Stimulated activated CD8-positive, alpha-beta memory T cell treated with anti-CD3 and anti-CD28 coated beads, Interleukin-12 subunit alpha, Interleukin-12 subunit beta, amount 100 ng/mL, for 1 hour (primary cell): ENCODE measurements around the gene MYB.
"Not testable (repeated sequence)": the region's sequence is repeated elsewhere in the genome, so short reads cannot be mapped to it uniquely, and the experiment has no call there.

Source experiments
- DNase-seq: peaks from one replicate; pipeline ENCODE4 v3.0.0-alpha.2; 2020; ENCODE audit warnings: low read depth

MYB gene

GRCh38 chr6:135222623-135223022 lies 41.5 kb downstream of the MYB start:
- DNase-seq = no peak

- DNase-seq = no peak
Measured at GRCh38 chr6:135224037-135224647, 43.0 kb downstream of the MYB start.

GRCh38 chr6:135225911-135226310 lies 44.8 kb downstream of the MYB start:
- DNase-seq = no peak

- no peak for DNase-seq
Measured at GRCh38 chr6:135226537-135226936, 45.4 kb downstream of the MYB start.

- no peak for DNase-seq
Measured at GRCh38 chr6:135227349-135227748, 46.2 kb downstream of the MYB start.

- no peak for DNase-seq
Measured at GRCh38 chr6:135227758-135228157, 46.6 kb downstream of the MYB start.

GRCh38 chr6:135228486-135228885 lies 47.4 kb downstream of the MYB start:
- no peak for DNase-seq

- DNase-seq = no peak
Measured at GRCh38 chr6:135229996-135230395, 48.9 kb downstream of the MYB start.

GRCh38 chr6:135230711-135231468 lies 49.8 kb downstream of the MYB start:
- no peak for DNase-seq

- no peak for DNase-seq
Measured at GRCh38 chr6:135231469-135231844, 50.3 kb downstream of the MYB start.

GRCh38 chr6:135233686-135234491 lies 52.8 kb downstream of the MYB start:
- DNase-seq = no peak

GRCh38 chr6:135234492-135234780 lies 53.3 kb downstream of the MYB start:
- DNase-seq = no peak

GRCh38 chr6:135235716-135236115 lies 54.6 kb downstream of the MYB start:
- no peak for DNase-seq

GRCh38 chr6:135236319-135236718 lies 55.2 kb downstream of the MYB start:
- no peak for DNase-seq

GRCh38 chr6:135236732-135237131 lies 55.6 kb downstream of the MYB start:
- no peak for DNase-seq

- DNase-seq = no peak
Measured at GRCh38 chr6:135240711-135241110, 59.6 kb downstream of the MYB start.

GRCh38 chr6:135243871-135244796 lies 63.0 kb downstream of the MYB start:
- DNase-seq = no peak

- DNase-seq = no peak
Measured at GRCh38 chr6:135244805-135245204, 63.7 kb downstream of the MYB start.

GRCh38 chr6:135246412-135247012 lies 65.4 kb downstream of the MYB start:
- not testable (repeated sequence) for DNase-seq

- no peak for DNase-seq
Measured at GRCh38 chr6:135250234-135250633, 69.1 kb downstream of the MYB start.

- no peak for DNase-seq
Measured at GRCh38 chr6:135250751-135251497, 69.8 kb downstream of the MYB start.
